H9 (cell line): ENCODE data around the gene AGBL4. TPM values are rescaled to one million over a fixed set of nuclear protein-coding genes. Genes with fewer than 3 reads are reported as not detected.

Source experiments
- DNase-seq: peaks from one replicate; pipeline ENCODE4 v3.0.0-alpha.2; 2017
- H2AFZ ChIP-seq: one replicate; pipeline ENCODE4 v1.6.1; 2013; ENCODE audit warnings: mild to moderate bottlenecking, low read length, control low read depth, moderate library complexity
- H2AK5ac ChIP-seq: 2 replicates; pipeline ENCODE4 v1.6.1; 2013; ENCODE audit warnings: low read length, control low read depth, mixed read lengths; ENCODE audit not compliant: insufficient read length
- H2BK120ac ChIP-seq: one replicate; pipeline ENCODE4 v1.6.1; 2013; ENCODE audit warnings: low read depth, mild to moderate bottlenecking, low read length, control low read depth, inconsistent platforms; ENCODE audit not compliant: poor library complexity, severe bottlenecking
- H2BK12ac ChIP-seq: 2 replicates; pipeline ENCODE4 v1.6.1; 2013; ENCODE audit warnings: low read length, control low read depth, mixed read lengths, low read depth; ENCODE audit not compliant: insufficient read length
- H2BK15ac ChIP-seq: 2 replicates; pipeline ENCODE4 v1.6.1; 2013; ENCODE audit warnings: low read depth, low read length, control low read depth
- H2BK20ac ChIP-seq: one replicate; pipeline ENCODE4 v1.6.1; 2013; ENCODE audit warnings: low read depth, mild to moderate bottlenecking, low read length, control low read depth, inconsistent platforms; ENCODE audit not compliant: poor library complexity, severe bottlenecking
- H2BK5ac ChIP-seq: 2 replicates; pipeline ENCODE4 v1.6.1; 2013; ENCODE audit warnings: low read length, control low read depth, mixed read lengths; ENCODE audit not compliant: insufficient read length
- H3K14ac ChIP-seq: 2 replicates; pipeline ENCODE4 v1.6.1; 2013; ENCODE audit warnings: low read length, control low read depth; ENCODE audit not compliant: insufficient read depth
- H3K18ac ChIP-seq: 2 replicates; pipeline ENCODE4 v1.6.1; 2013; ENCODE audit warnings: low read depth, mild to moderate bottlenecking, mixed read lengths, low read length, control low read depth; ENCODE audit not compliant: insufficient read length
- H3K23ac ChIP-seq: 2 replicates; pipeline ENCODE4 v1.6.1; 2013; ENCODE audit warnings: low read length, control low read depth, mixed read lengths, low read depth; ENCODE audit not compliant: insufficient read length
- H3K23me2 ChIP-seq: 2 replicates; pipeline ENCODE4 v1.6.1; 2013; ENCODE audit warnings: low read depth, mild to moderate bottlenecking, mixed read lengths, low read length, control low read depth; ENCODE audit not compliant: insufficient read length, poor library complexity, severe bottlenecking
- H3K27ac ChIP-seq: 2 replicates; pipeline ENCODE4 v1.5.1; 2013; ENCODE audit warnings: low read length, control low read depth, mixed read lengths, low read depth; ENCODE audit not compliant: insufficient read length
- H3K27me3 ChIP-seq: 2 replicates; pipeline ENCODE4 v1.6.1; 2013; ENCODE audit warnings: low read length, control low read depth, inconsistent platforms; ENCODE audit not compliant: insufficient read depth
- H3K4ac ChIP-seq: 2 replicates; pipeline ENCODE4 v1.6.1; 2013; ENCODE audit warnings: low read depth, mild to moderate bottlenecking, control low read depth, inconsistent platforms, low read length, moderate library complexity
- H3K4me1 ChIP-seq: 2 replicates; pipeline ENCODE4 v1.6.1; 2013; ENCODE audit warnings: low read length, control low read depth, inconsistent platforms; ENCODE audit not compliant: insufficient read depth
- H3K4me2 ChIP-seq: 2 replicates; pipeline ENCODE4 v1.6.1; 2013; ENCODE audit warnings: low read length, control low read depth, mixed read lengths; ENCODE audit not compliant: insufficient read length, insufficient read depth
- H3K56ac ChIP-seq: 2 replicates; pipeline ENCODE4 v1.6.1; 2013; ENCODE audit warnings: low read depth, mild to moderate bottlenecking, mixed read lengths, low read length, control low read depth; ENCODE audit not compliant: insufficient read length
- H3K79me1 ChIP-seq: 2 replicates; pipeline ENCODE4 v1.6.1; 2013; ENCODE audit warnings: low read depth, mild to moderate bottlenecking, moderate library complexity, low read length, control low read depth, inconsistent platforms; ENCODE audit not compliant: insufficient read depth, poor library complexity, severe bottlenecking
- H3K79me2 ChIP-seq: 2 replicates; pipeline ENCODE4 v1.6.1; 2013; ENCODE audit warnings: low read length, control low read depth, inconsistent platforms; ENCODE audit not compliant: insufficient read depth
- H3K9ac ChIP-seq: 2 replicates; pipeline ENCODE4 v1.6.1; 2013; ENCODE audit warnings: low read length, control low read depth, mixed read lengths; ENCODE audit not compliant: insufficient read length; ENCODE audit errors: extremely low read depth
- H3K9me3 ChIP-seq: one replicate; pipeline ENCODE4 v1.6.1; 2013; ENCODE audit warnings: low read depth, low read length, inconsistent platforms; ENCODE audit not compliant: control insufficient read depth
- H3T11ph ChIP-seq: one replicate; pipeline ENCODE4 v1.6.1; 2013; ENCODE audit warnings: mild to moderate bottlenecking, low read length, control low read depth, inconsistent platforms
- H4K20me1 ChIP-seq: one replicate; pipeline ENCODE4 v1.6.1; 2013; ENCODE audit not compliant: control insufficient read depth, insufficient read length, insufficient read depth
- H4K5ac ChIP-seq: 2 replicates; pipeline ENCODE4 v1.6.1; 2013; ENCODE audit warnings: low read depth, mild to moderate bottlenecking, mixed read lengths, low read length, control low read depth; ENCODE audit not compliant: insufficient read length
- H4K8ac ChIP-seq: replicated peaks from 2 replicates; pipeline ENCODE4 v1.6.1; 2013; ENCODE audit warnings: low read length, control low read depth, mixed read lengths, low read depth; ENCODE audit not compliant: insufficient read length
- H4K91ac ChIP-seq: 2 replicates; pipeline ENCODE4 v1.6.1; 2013; ENCODE audit warnings: low read depth, mild to moderate bottlenecking, moderate library complexity, mixed read lengths, low read length, control low read depth; ENCODE audit not compliant: insufficient read length
- H3K27ac Mint-ChIP-seq, 3 experiments: 2 replicates in 2 of 3; 3 replicates in 1 of 3; pipeline ENCODE4 v1.8.0; 2020 to 2021; ENCODE audit warnings: mixed read lengths in 3 of 3, mild to moderate bottlenecking in 1 of 3, moderate library complexity in 1 of 3
- H3K27me3 Mint-ChIP-seq: 2 replicates; pipeline ENCODE4 v1.8.0; 2021; ENCODE audit warnings: low read depth, mild to moderate bottlenecking, moderate library complexity, mixed read lengths
- H3K36me3 Mint-ChIP-seq, 3 experiments: 2 replicates in 2 of 3; 3 replicates in 1 of 3; pipeline ENCODE4 v1.8.0; 2020 to 2021; ENCODE audit warnings: low read depth in 3 of 3, mixed read lengths in 3 of 3; ENCODE audit not compliant: insufficient read depth in 1 of 3
- H3K4me1 Mint-ChIP-seq, 2 experiments: 2 replicates each; pipeline ENCODE4 v1.8.0; 2020; ENCODE audit warnings: mixed read lengths in 2 of 2
- H3K4me3 Mint-ChIP-seq, 2 experiments: 2 replicates in 1 of 2; 3 replicates in 1 of 2; pipeline ENCODE4 v1.8.0; 2020 to 2021; ENCODE audit warnings: mild to moderate bottlenecking in 2 of 2, mixed read lengths in 2 of 2, moderate library complexity in 1 of 2
- H3K9me3 Mint-ChIP-seq, 2 experiments: 2 replicates in 1 of 2; 3 replicates in 1 of 2; pipeline ENCODE4 v1.8.0; 2020; ENCODE audit warnings: mild to moderate bottlenecking in 2 of 2, mixed read lengths in 2 of 2, moderate library complexity in 1 of 2
- CTCF ChIP-seq: fragments of 200-600 bp; sonication (generic); conservative IDR thresholded peaks from 3 replicates; pipeline ENCODE4 v1.8.0; 2021; ENCODE audit warnings: antibody characterized with exemption, mild to moderate bottlenecking
- WGBS: extraction: QIAGEN DNeasy Blood & Tissue Kit; methylation state at CpG from one replicate; pipeline ENCODE4 v1.1.7; 2013; ENCODE audit warnings: missing lambda C conversion rate, low lambda C conversion rate, mixed read lengths; ENCODE audit not compliant: insufficient read length; ENCODE audit errors: extremely low coverage; 5-methylcytosine and 5-hydroxymethylcytosine counted together
- total RNA-seq: library from RNA; stranded (reverse); gene quantifications from 2 replicates; pipeline ENCODE4 v1.2.1, GENCODE V29; 2021

AGBL4 gene
- total RNA-seq, 1 experiment from 2014 or later: not detected

DNA sequence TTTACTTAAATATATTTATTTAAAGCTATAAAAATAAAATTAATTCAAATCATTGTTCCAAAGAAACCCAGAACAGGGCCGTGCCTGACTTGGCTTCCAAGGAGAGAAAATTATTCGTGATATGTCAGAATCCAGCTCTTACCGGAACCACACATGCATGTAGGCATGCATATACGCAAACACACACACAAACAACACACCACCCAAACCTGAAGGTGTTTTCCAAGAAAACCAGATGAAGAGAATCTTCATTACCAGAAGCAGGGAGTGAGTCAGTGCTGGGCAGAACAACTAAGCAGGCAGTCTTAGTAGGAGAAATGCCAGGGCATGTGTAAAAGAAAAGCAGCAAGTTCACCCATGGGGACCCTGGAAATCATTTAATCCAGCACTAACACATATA, 815.0 kb downstream of the AGBL4 start:
- no peak overlapping the region for H2BK120ac ChIP-seq
- no peak overlapping the region for H2BK12ac ChIP-seq
- H3K4me2 ChIP-seq: no peak overlapping the region
- H3K14ac ChIP-seq: no peak overlapping the region
- no peak overlapping the region for H3K4ac ChIP-seq
- WGBS: no CpG with 5 or more reads among the region's 4 CpGs
- H2BK15ac ChIP-seq: no peak overlapping the region
- H3T11ph ChIP-seq: no peak overlapping the region
- H3K9ac ChIP-seq: no peak overlapping the region
- no peaks in the 10 kb centered on the region for H3K23me2 ChIP-seq
- no peak overlapping the region for H3K23ac ChIP-seq
- H3K18ac ChIP-seq: no peak overlapping the region
- no peak overlapping the region for H3K27ac Mint-ChIP-seq
- no peak overlapping the region for H2AFZ ChIP-seq
- H4K5ac ChIP-seq: no peak overlapping the region
- no peaks in the 10 kb centered on the region for H3K4me1 ChIP-seq
- no peak overlapping the region for H3K56ac ChIP-seq
- no peaks in the 10 kb centered on the region for H3K79me1 ChIP-seq
- peaks cover 0 to 12% (median 3%) of the 10 kb centered on the region in 3 experiments; a peak in 4 of 7 replicates for H3K36me3 Mint-ChIP-seq
- peaks cover 23% of the 10 kb centered on the region for H3K9me3 ChIP-seq
- no peaks in the 10 kb centered on the region; the same call in 1 of the 2 replicates for H3K27me3 Mint-ChIP-seq
- no peak overlapping the region for H2BK5ac ChIP-seq
- no peaks in the 10 kb centered on the region for H3K79me2 ChIP-seq
- H2AK5ac ChIP-seq: no peak overlapping the region
- no peaks in the 10 kb centered on the region for H4K20me1 ChIP-seq
- no peak for DNase-seq
- no peaks in the 10 kb centered on the region for H3K4me1 Mint-ChIP-seq
- H4K91ac ChIP-seq: no peak overlapping the region
- H4K8ac ChIP-seq: no peak overlapping the region
- H3K4me3 Mint-ChIP-seq: no peak overlapping the region
- no peak overlapping the region for H2BK20ac ChIP-seq
- no peaks in the 10 kb centered on the region for H3K27me3 ChIP-seq
- no peak for TF ChIP-seq CTCF
- peaks cover 90 to 92% of the 10 kb centered on the region in 2 experiments for H3K9me3 Mint-ChIP-seq
- H3K27ac ChIP-seq: no peak overlapping the region
